CD4-positive, CD25-positive, alpha-beta regulatory T cell (primary cell): ENCODE measurements around the gene GABARAPL2. TPM values are rescaled to one million over a fixed set of nuclear protein-coding genes. Genes with fewer than 3 reads are reported as not detected.
"Not testable (repeated sequence)": the region's sequence is repeated elsewhere in the genome, so short reads cannot be mapped to it uniquely, and the experiment has no call there.

Source experiments
- ATAC-seq, 2 donors: fragments of 150-1000 bp; cut with Tn5 transposase; one replicate each; pipeline ENCODE4 v1.10.0; 2021; ENCODE audit warnings: low read depth in 2 of 2, moderate number of reproducible peaks in 2 of 2, moderate library complexity in 1 of 2
- DNase-seq, 3 donors: peaks; one replicate each; pipeline versions ENCODE4 v3.0.0 to v3.0.0-alpha.2; 2012 to 2022; ENCODE audit warnings: mixed read lengths in 1 of 3
- H3K27ac ChIP-seq: one replicate; pipeline ENCODE4 v1.7.0; 2013; ENCODE audit warnings: mild to moderate bottlenecking, low read length; ENCODE audit not compliant: insufficient read depth, poor library complexity, severe bottlenecking
- H3K27me3 ChIP-seq: one replicate; pipeline ENCODE4 v1.7.0; 2013; ENCODE audit warnings: low read length; ENCODE audit not compliant: control insufficient read depth, insufficient read depth
- H3K36me3 ChIP-seq: one replicate; pipeline ENCODE4 v1.7.0; 2013; ENCODE audit warnings: mild to moderate bottlenecking, low read length, moderate library complexity; ENCODE audit not compliant: control insufficient read depth, insufficient read depth
- H3K4me1 ChIP-seq: 2 replicates; pipeline ENCODE4 v1.7.0; 2013; ENCODE audit warnings: mild to moderate bottlenecking, low read length; ENCODE audit not compliant: insufficient read depth, control insufficient read depth, poor library complexity, severe bottlenecking
- H3K4me3 ChIP-seq: one replicate; pipeline ENCODE4 v1.7.0; 2013; ENCODE audit warnings: low read depth, mild to moderate bottlenecking, low read length, moderate library complexity
- H3K9me3 ChIP-seq, 2 experiments: 1 replicate in 1 of 2; 2 replicates in 1 of 2; pipeline ENCODE4 v1.7.0; 2013; ENCODE audit warnings: low read length in 2 of 2, mild to moderate bottlenecking in 1 of 2, moderate library complexity in 1 of 2; ENCODE audit not compliant: control insufficient read depth in 2 of 2
- H3K27ac Mint-ChIP-seq, 3 donors: one replicate each; pipeline ENCODE4 v1.8.0; 2020 to 2022; ENCODE audit warnings: mild to moderate bottlenecking in 3 of 3, mixed read lengths in 3 of 3, moderate library complexity in 2 of 3
- H3K27me3 Mint-ChIP-seq: one replicate; pipeline ENCODE4 v1.8.0; 2022; ENCODE audit warnings: mild to moderate bottlenecking, mixed read lengths
- H3K36me3 Mint-ChIP-seq: one replicate; pipeline ENCODE4 v1.8.0; 2020; ENCODE audit warnings: mixed read lengths
- H3K4me1 Mint-ChIP-seq, 4 donors: one replicate each; pipeline ENCODE4 v1.8.0; 2020 to 2022; ENCODE audit warnings: mixed read lengths in 4 of 4, mild to moderate bottlenecking in 1 of 4
- H3K4me3 Mint-ChIP-seq, 4 donors: one replicate each; pipeline ENCODE4 v1.8.0; 2020 to 2022; ENCODE audit warnings: mild to moderate bottlenecking in 4 of 4, mixed read lengths in 4 of 4, moderate library complexity in 3 of 4
- H3K9me3 Mint-ChIP-seq, 7 donors: one replicate each; pipeline ENCODE4 v1.8.0; 2020 to 2022; ENCODE audit warnings: mixed read lengths in 7 of 7, mild to moderate bottlenecking in 3 of 7, moderate library complexity in 2 of 7
- polyA plus RNA-seq, 4 donors: library from polyadenylated mRNA; unstranded; fragments of 300-500 nt; fragmentation: Illumina TruSeq; gene quantifications; one replicate each; pipeline ENCODE4 v1.2.3, GENCODE V29; 2021
- total RNA-seq: library from RNA; stranded (reverse); gene quantifications from one replicate; pipeline ENCODE4 v1.2.3, GENCODE V29; 2022

The GABARAPL2 gene
- total and polyA plus RNA-seq, 5 donors from 2014 or later, result 81.3 to 354 (median 308) TPM

- H3K9me3 ChIP-seq, result no peaks in the 10 kb centered on the region
- Mint-ChIP-seq H3K4me1 (no peaks in the 10 kb centered on the region), H3K27ac (no peak overlapping the region), H3K36me3 (no peaks in the 10 kb centered on the region), H3K4me3 (no peak overlapping the region), H3K27me3 (no peaks in the 10 kb centered on the region), H3K9me3 (no peaks in the 10 kb centered on the region)
- no peaks in the 10 kb centered on the region for H3K36me3 ChIP-seq
- no peak overlapping the region for H3K27ac ChIP-seq
- H3K4me3 ChIP-seq, result no peak overlapping the region
- no peak for DNase-seq
- no peaks in the 10 kb centered on the region for H3K27me3 ChIP-seq
- no peak for ATAC-seq
- H3K4me1 ChIP-seq, result no peaks in the 10 kb centered on the region
Measured at GRCh38 chr16:75532791-75533190, 33.4 kb upstream of the GABARAPL2 start.

GRCh38 chr16:75534560-75535205, 31.5 kb upstream of the GABARAPL2 start:
- H3K4me1 ChIP-seq, result no peaks in the 10 kb centered on the region
- Mint-ChIP-seq H3K4me1 (no peaks in the 10 kb centered on the region), H3K27ac (no peak overlapping the region), H3K4me3 (no peak overlapping the region), H3K9me3 (no peaks in the 10 kb centered on the region), H3K36me3 (no peaks in the 10 kb centered on the region), H3K27me3 (no peaks in the 10 kb centered on the region)
- no peak for DNase-seq
- no peaks in the 10 kb centered on the region for H3K9me3 ChIP-seq
- no peak overlapping the region for H3K4me3 ChIP-seq
- ATAC-seq, result no peak
- H3K27me3 ChIP-seq, result no peaks in the 10 kb centered on the region
- no peaks in the 10 kb centered on the region for H3K36me3 ChIP-seq
- no peak overlapping the region for H3K27ac ChIP-seq

- DNase-seq (no peak), ATAC-seq (no peak)
- Mint-ChIP-seq H3K4me1 (peaks cover 0 to 1% (median under 1%) of the 10 kb centered on the region in 4 donors), H3K36me3 (no peaks in the 10 kb centered on the region), H3K27ac (no peak overlapping the region), H3K9me3 (no peaks in the 10 kb centered on the region), H3K27me3 (no peaks in the 10 kb centered on the region), H3K4me3 (no peak overlapping the region)
- no peaks in the 10 kb centered on the region for H3K4me1 ChIP-seq
- H3K27me3 ChIP-seq, result no peaks in the 10 kb centered on the region
- H3K4me3 ChIP-seq, result no peak overlapping the region
- no peaks in the 10 kb centered on the region for H3K36me3 ChIP-seq
- no peak overlapping the region for H3K27ac ChIP-seq
- no peaks in the 10 kb centered on the region for H3K9me3 ChIP-seq
Measured at GRCh38 chr16:75535211-75535843, 30.9 kb upstream of the GABARAPL2 start.

GRCh38 chr16:75535901-75536300, 30.3 kb upstream of the GABARAPL2 start, which contains the start of gene CHST5:
TSS of gene CHST5 (minus strand) at chr16:75536108. CDS start at chr16:75530384, 5,724 bp downstream.
- H3K36me3 ChIP-seq, result no peaks in the 10 kb centered on the region
- peaks cover 0 to 4% (median 1%) of the 10 kb centered on the region in 4 donors for H3K4me1 Mint-ChIP-seq
- no peak for ATAC-seq
- no peaks in the 10 kb centered on the region for H3K4me1 ChIP-seq
- no peak within 1 kb of the TSS for H3K27ac ChIP-seq
- H3K9me3 Mint-ChIP-seq, result no peaks in the 10 kb centered on the region
- H3K4me3 ChIP-seq, result no peak within 1 kb of the TSS
- H3K27ac Mint-ChIP-seq, result peak within 1 kb of the TSS in 1 of 3 donors; percentile 58
- H3K9me3 ChIP-seq, result no peaks in the 10 kb centered on the region
- no peak within 1 kb of the TSS for H3K4me3 Mint-ChIP-seq
- no peaks in the 10 kb centered on the region for H3K27me3 Mint-ChIP-seq
- DNase-seq, result no peak
- H3K36me3 Mint-ChIP-seq, result no peaks in the 10 kb centered on the region
- H3K27me3 ChIP-seq, result no peaks in the 10 kb centered on the region

GRCh38 chr16:75537776-75538175, 28.4 kb upstream of the GABARAPL2 start:
- Histone ChIP-seq H3K4me1 (no peaks in the 10 kb centered on the region), H3K4me3 (no peak overlapping the region), H3K36me3 (no peaks in the 10 kb centered on the region), H3K27ac (no peak overlapping the region), H3K27me3 (no peaks in the 10 kb centered on the region), H3K9me3 (no peaks in the 10 kb centered on the region)
- H3K9me3 Mint-ChIP-seq, result no peaks in the 10 kb centered on the region
- H3K36me3 Mint-ChIP-seq, result no peaks in the 10 kb centered on the region
- ATAC-seq (no peak), DNase-seq (no peak)
- no peak overlapping the region for H3K4me3 Mint-ChIP-seq
- peaks cover 0 to 4% (median 1%) of the 10 kb centered on the region in 4 donors for H3K4me1 Mint-ChIP-seq
- no peaks in the 10 kb centered on the region for H3K27me3 Mint-ChIP-seq
- H3K27ac Mint-ChIP-seq, result no peak overlapping the region

- not testable (repeated sequence) for H3K27ac Mint-ChIP-seq, ATAC-seq, H3K9me3 Mint-ChIP-seq, H3K36me3 Mint-ChIP-seq, H3K27me3 ChIP-seq, H3K4me3 Mint-ChIP-seq, H3K27me3 Mint-ChIP-seq, H3K36me3 ChIP-seq, H3K9me3 ChIP-seq, H3K4me3 ChIP-seq, H3K4me1 ChIP-seq, H3K4me1 Mint-ChIP-seq, H3K27ac ChIP-seq, DNase-seq
Measured at GRCh38 chr16:75538882-75539565, 27.2 kb upstream of the GABARAPL2 start.

- Histone ChIP-seq H3K36me3 (no peaks in the 10 kb centered on the region), H3K4me3 (no peak overlapping the region), H3K27ac (no peak overlapping the region), H3K4me1 (no peaks in the 10 kb centered on the region), H3K9me3 (no peaks in the 10 kb centered on the region), H3K27me3 (no peaks in the 10 kb centered on the region)
- Mint-ChIP-seq H3K27me3 (no peaks in the 10 kb centered on the region), H3K36me3 (no peaks in the 10 kb centered on the region), H3K4me3 (no peak overlapping the region), H3K27ac (no peak overlapping the region), H3K4me1 (peaks cover 0 to 4% (median 1%) of the 10 kb centered on the region in 4 donors), H3K9me3 (no peaks in the 10 kb centered on the region)
- DNase-seq, result no peak
- ATAC-seq, result no peak
Measured at GRCh38 chr16:75541236-75541635, 24.9 kb upstream of the GABARAPL2 start.
